Activated CD8-positive, alpha-beta memory T cell treated with anti-CD3 and anti-CD28 coated beads, Interleukin-2, amount 50 U/mL, for 4 hours (primary cell): ENCODE data around the gene OGFOD3.
"Not testable (repeated sequence)": the region's sequence is repeated elsewhere in the genome, so short reads cannot be mapped to it uniquely, and the experiment has no call there.

ENCODE experiments used
- DNase-seq: peaks from one replicate; pipeline ENCODE4 v3.0.0-alpha.2; 2020

OGFOD3 gene

GRCh38 chr17:82432017-82432416, 13.6 kb upstream of the OGFOD3 start:
- DNase-seq: no peak

GRCh38 chr17:82429824-82430223, 11.4 kb upstream of the OGFOD3 start:
- no peak for DNase-seq

GRCh38 chr17:82428546-82428945, 10.2 kb upstream of the OGFOD3 start:
- no peak for DNase-seq

DNA sequence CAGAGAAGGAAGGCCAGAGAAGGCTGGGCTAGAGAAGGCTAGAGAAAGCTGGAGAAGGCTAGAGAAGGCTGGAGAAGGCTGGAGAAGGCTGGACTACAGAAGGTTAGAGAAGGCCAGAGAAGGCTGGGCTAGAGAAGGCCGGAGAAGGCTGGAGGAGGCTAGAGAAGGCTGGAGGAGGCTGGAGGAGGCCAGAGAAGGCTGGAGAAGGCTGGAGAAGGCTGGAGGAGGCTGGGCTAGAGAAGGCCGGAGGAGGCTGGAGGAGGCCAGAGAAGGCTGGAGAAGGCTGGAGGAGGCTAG, 6.4 kb upstream of the OGFOD3 start:
- no peak for DNase-seq

- DNase-seq: peak; percentile 54
Observed at GRCh38 chr17:82424001-82424862, 5.8 kb upstream of the OGFOD3 start.

- DNase-seq: no peak
Observed at GRCh38 chr17:82419540-82419939, 1.2 kb upstream of the OGFOD3 start.

- DNase-seq: no peak
Observed at GRCh38 chr17:82416771-82417170, 1.6 kb downstream of the OGFOD3 start.

DNA sequence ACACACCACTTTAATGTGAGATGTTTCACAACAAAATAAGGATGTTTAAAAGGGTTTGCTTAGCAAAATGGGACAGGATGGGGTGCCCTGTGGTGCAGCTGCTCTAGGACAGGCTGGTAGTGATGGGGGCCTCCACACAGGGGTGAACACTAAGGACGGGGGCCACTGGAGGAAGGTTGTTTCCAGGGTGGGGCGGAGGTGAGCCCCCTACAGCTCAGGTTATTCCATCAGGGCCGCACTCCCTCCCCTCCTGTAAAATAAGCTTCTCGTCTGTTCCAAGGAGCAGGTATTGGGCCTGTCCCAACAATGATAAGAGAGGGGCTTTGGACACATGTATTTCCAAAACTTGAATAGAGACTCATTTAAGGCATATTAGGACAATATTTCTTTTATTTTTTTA, 2.1 kb downstream of the OGFOD3 start:
- no peak for DNase-seq

DNA sequence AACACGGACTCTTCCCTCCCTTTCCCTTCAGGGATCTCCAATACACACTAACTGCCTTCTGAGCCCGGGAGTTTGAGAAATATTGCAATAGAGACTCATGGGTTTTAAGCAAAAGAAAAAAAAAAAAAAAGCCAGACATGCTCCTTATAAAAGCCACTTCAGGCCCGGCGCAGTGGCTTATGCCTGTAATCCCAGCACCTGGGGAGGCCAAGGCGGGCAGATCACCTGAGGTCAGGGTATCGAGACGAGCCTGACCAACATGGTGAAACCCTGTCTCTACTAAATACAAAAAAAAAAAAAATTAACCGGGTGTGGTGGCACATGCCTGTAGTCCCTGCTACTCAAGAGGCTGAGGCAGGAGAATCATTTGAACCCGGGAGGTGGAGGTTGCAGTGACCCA, 2.6 kb downstream of the OGFOD3 start:
- DNase-seq: no peak

DNA sequence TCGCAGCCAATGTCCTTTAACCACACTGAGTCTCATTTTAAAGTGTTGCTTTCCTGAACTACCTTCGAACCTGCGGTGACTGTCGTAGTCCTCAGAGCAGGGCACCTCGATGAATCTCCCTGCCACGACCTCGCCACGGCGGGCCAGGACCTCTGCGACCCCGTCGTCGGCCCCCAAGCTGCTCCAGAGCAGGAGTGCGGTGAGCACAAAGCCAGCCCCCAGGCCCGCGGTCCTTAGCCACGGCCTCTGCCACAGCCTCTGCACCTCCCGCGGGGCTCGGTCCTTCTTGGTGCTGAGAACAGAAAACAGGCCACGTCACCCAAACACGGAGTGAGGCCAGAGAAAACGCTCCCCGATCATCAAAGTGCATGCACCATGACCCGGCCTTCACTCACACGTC, 3.0 kb downstream of the OGFOD3 start:
- no peak for DNase-seq

GRCh38 chr17:82414548-82415281, 3.7 kb downstream of the OGFOD3 start:
- DNase-seq: peak; percentile 74

GRCh38 chr17:82412535-82413520, 5.6 kb downstream of the OGFOD3 start:
- no peak for DNase-seq

- DNase-seq: not testable (repeated sequence)
Observed at GRCh38 chr17:82412081-82412480, 6.3 kb downstream of the OGFOD3 start.

- DNase-seq: no peak
Observed at GRCh38 chr17:82411396-82412053, 6.9 kb downstream of the OGFOD3 start.

DNA sequence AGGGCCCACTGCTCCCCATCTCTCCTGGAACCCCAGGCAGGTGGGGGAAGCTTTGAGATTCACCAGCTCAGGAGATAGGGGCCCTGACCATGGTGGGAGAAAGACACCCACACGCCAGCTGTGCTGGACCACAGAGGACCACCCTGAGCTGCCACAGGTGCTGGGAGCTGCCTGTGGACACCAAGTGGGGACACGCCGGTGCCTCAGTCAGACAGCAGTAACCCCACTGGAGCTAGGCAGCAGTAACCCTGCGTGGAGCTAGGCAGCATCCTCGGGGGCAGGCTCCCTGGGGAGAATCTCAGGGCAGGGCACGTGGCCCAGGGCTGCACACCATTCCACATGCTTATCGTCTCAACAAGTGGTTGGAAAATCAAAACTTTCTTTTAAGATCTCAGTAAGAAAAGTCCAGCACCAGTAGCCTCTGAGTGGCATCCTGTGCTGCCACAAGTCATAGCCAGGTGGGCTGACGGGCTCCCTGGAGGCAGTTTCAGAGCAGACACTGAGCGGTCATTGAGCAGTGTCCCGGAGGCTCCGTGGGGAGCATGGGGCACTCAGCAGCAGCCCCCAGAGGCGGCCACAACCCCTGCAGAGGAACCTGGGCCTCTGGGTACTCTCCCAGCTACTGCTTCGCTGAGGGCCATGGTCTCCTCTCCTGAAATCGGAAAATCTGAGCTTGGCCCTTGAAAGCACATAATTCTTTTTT, 8.2 kb downstream of the OGFOD3 start:
- DNase-seq: no peak

- no peak for DNase-seq
Observed at GRCh38 chr17:82408938-82409318, 9.5 kb downstream of the OGFOD3 start.

- no peak for DNase-seq
Observed at GRCh38 chr17:82408288-82408937, 10.0 kb downstream of the OGFOD3 start.

- DNase-seq: no peak
Observed at GRCh38 chr17:82407255-82407654, 11.1 kb downstream of the OGFOD3 start.

- DNase-seq: no peak
Observed at GRCh38 chr17:82406131-82406671, 12.2 kb downstream of the OGFOD3 start.

GRCh38 chr17:82405051-82405450, 13.3 kb downstream of the OGFOD3 start:
- no peak for DNase-seq
